Peyer's patch (tissue), 4 donors: Measurements from ENCODE around the gene NCK2.

Experiments
- POLR2A ChIP-seq, 2 donors: fragments of 450-650 bp; IDR thresholded peaks; one replicate each; pipeline ENCODE4 v1.5.1; 2017; ENCODE audit warnings: antibody characterized with exemption in 2 of 2, mild to moderate bottlenecking in 2 of 2, moderate library complexity in 2 of 2
- TF ChIP-seq, protein P1 (sequence below), 6 experiments: fragments of 450-650 bp in 4 of 6; fragments of 200-600 bp in 2 of 6; sonication (generic) in 1 of 6; IDR thresholded peaks; one replicate each; pipeline ENCODE4 v1.5.1; 2017 to 2019; ENCODE audit warnings: antibody characterized with exemption in 6 of 6, mild to moderate bottlenecking in 3 of 6, moderate library complexity in 1 of 6

DNA sequence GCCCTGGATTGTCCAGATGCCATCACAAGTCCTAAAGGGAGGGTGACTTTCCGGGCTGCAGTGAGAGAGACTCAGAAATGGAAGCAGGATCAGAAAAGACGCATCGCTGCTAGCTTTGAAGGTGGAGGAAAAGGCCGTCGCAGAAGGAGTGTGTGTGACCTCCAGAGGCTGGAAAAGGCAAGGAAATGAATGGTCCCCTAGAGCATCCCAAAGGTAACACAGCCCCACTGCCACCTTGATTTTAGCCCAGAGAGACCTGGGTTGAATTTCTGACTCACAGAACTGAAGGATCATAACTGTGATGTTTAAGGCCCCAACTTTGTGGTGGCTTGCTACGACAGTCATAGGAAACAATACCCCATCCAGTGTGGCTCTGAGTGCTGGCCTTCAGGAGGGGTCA lies 8.6 kb upstream of the NCK2 start:
- TF ChIP-seq, protein P1, sequence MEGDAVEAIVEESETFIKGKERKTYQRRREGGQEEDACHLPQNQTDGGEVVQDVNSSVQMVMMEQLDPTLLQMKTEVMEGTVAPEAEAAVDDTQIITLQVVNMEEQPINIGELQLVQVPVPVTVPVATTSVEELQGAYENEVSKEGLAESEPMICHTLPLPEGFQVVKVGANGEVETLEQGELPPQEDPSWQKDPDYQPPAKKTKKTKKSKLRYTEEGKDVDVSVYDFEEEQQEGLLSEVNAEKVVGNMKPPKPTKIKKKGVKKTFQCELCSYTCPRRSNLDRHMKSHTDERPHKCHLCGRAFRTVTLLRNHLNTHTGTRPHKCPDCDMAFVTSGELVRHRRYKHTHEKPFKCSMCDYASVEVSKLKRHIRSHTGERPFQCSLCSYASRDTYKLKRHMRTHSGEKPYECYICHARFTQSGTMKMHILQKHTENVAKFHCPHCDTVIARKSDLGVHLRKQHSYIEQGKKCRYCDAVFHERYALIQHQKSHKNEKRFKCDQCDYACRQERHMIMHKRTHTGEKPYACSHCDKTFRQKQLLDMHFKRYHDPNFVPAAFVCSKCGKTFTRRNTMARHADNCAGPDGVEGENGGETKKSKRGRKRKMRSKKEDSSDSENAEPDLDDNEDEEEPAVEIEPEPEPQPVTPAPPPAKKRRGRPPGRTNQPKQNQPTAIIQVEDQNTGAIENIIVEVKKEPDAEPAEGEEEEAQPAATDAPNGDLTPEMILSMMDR (IDR thresholded peaks at IDR 0.05), result no peak
- no peak for TF ChIP-seq POLR2A (IDR thresholded peaks at IDR 0.05)
